GM12865 (cell line): Measurements from ENCODE around the gene PTPRM.

Source experiments
- DNase-seq: peaks from one replicate; pipeline ENCODE4 v3.0.0; 2010; ENCODE audit warnings: low read depth
- H3K4me3 ChIP-seq: 2 replicates; pipeline ENCODE4 v1.5.1; 2011; ENCODE audit warnings: mild to moderate bottlenecking, low read depth, low read length, control low read depth
- CTCF ChIP-seq: IDR thresholded peaks from 2 replicates; pipeline ENCODE4 v1.5.1; 2011; ENCODE audit warnings: low read length, control low read depth, low read depth, inconsistent platforms; ENCODE audit not compliant: insufficient read depth; ENCODE audit errors: missing control alignments

Gene PTPRM

GRCh38 chr18:8313043-8313442, 745.9 kb downstream of the PTPRM start:
- H3K4me3 ChIP-seq: no peak overlapping the region
- no peak for TF ChIP-seq CTCF
- DNase-seq: no peak

GRCh38 chr18:8314124-8314523, 747.0 kb downstream of the PTPRM start:
- no peak for TF ChIP-seq CTCF
- no peak for DNase-seq

GRCh38 chr18:8319798-8320489, 752.8 kb downstream of the PTPRM start:
- no peak overlapping the region for H3K4me3 ChIP-seq
- TF ChIP-seq CTCF: no peak
- no peak for DNase-seq

More at GRCh38 chr18:8314124-8314523, 747.0 kb downstream of the PTPRM start:
- H3K4me3 ChIP-seq: no peak overlapping the region

GRCh38 chr18:8322486-8322885, 755.4 kb downstream of the PTPRM start:
- no peak for DNase-seq
- no peak for TF ChIP-seq CTCF

GRCh38 chr18:8324343-8325065, 757.4 kb downstream of the PTPRM start:
- no peak for TF ChIP-seq CTCF
- no peak overlapping the region for H3K4me3 ChIP-seq
- DNase-seq: no peak

More at GRCh38 chr18:8322486-8322885, 755.4 kb downstream of the PTPRM start:
- no peak overlapping the region for H3K4me3 ChIP-seq

GRCh38 chr18:8326763-8327394, 759.8 kb downstream of the PTPRM start:
- TF ChIP-seq CTCF: no peak
- no peak overlapping the region for H3K4me3 ChIP-seq
- no peak for DNase-seq
